Heart left ventricle (tissue), 13 donors: ENCODE measurements around the gene TLCD3B.

ENCODE experiments used
- POLR2A ChIP-seq, 2 donors: fragments of 450-650 bp; IDR thresholded peaks; one replicate each; pipeline ENCODE4 v1.6.1; 2017; ENCODE audit warnings: antibody characterized with exemption in 2 of 2, mild to moderate bottlenecking in 2 of 2, moderate library complexity in 2 of 2
- TF ChIP-seq, protein P1 (sequence below), 12 donors: fragments of 200-600 bp; sonication (generic) in 4 of 12; IDR thresholded peaks; one replicate each; pipeline versions ENCODE4 v1.5.0 to v1.8.0; 2018 to 2022; ENCODE audit warnings: antibody characterized with exemption in 12 of 12, mild to moderate bottlenecking in 5 of 12
- donor health status: ischemic (EF 13 %, LVEDD 7.1; RV severe dilation, severe dysfunction).
- donor health status: DM: no; HTN: yes; CAD: no.
- donor health status: DM: no; HTN: no; CAD: no.
- donor health status: ischemic (EF 25% LVEDD 6.9; RV normal size, moderate dysfunction).
- donor health status: ischemic (EF 25% LVEDD 5.7; RV mildly dilated, moderate dysfunction).
- donor health status: ischemic (EF 35%, LVEDD 5.7; RV mildly dilated, moderate dysfunction).
- donor health status: nonischemic (EF 11% LVEDD 7.7; RV severe dilation, severe dysfunction).
- donor health status: DM: yes; HTN: yes; CAD: no.
- donor health status: PGD.
- donor health status: ischemic (EF 29% LVEDD 5.4; RV normal size, mild dysfunction).
- donor health status: nonischemic (EF 23%, LVEDD 6.1; RV moderate dilation, normal function).

DNA sequence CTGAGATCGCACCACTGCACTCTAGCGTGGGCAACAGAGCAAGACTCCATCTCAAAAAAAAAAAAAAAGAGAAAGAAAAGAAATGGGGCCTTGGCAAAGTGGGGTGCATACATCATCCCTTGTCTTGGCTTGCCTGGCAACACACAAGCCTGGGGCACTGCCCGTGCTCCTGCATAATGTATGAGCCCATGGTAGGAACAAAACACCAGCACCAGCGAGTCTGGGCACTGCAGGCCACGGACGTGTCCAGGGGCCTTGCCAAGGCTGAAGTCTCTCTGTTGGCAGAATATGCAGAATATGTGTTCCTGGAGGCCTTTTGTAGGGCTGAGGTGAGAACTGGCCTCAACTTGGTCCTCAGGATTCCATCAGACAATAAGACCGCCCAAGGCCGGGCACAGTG lies 18.8 kb upstream of the TLCD3B start:
- TF ChIP-seq, protein P1, sequence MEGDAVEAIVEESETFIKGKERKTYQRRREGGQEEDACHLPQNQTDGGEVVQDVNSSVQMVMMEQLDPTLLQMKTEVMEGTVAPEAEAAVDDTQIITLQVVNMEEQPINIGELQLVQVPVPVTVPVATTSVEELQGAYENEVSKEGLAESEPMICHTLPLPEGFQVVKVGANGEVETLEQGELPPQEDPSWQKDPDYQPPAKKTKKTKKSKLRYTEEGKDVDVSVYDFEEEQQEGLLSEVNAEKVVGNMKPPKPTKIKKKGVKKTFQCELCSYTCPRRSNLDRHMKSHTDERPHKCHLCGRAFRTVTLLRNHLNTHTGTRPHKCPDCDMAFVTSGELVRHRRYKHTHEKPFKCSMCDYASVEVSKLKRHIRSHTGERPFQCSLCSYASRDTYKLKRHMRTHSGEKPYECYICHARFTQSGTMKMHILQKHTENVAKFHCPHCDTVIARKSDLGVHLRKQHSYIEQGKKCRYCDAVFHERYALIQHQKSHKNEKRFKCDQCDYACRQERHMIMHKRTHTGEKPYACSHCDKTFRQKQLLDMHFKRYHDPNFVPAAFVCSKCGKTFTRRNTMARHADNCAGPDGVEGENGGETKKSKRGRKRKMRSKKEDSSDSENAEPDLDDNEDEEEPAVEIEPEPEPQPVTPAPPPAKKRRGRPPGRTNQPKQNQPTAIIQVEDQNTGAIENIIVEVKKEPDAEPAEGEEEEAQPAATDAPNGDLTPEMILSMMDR (IDR thresholded peaks at IDR 0.05) = no peak
- TF ChIP-seq POLR2A (IDR thresholded peaks at IDR 0.05) = no peak
